RWPE1 (cell line): ENCODE results near the gene EIF4G2.

Source experiments
- CTCF ChIA-PET: fragments of 350-600 bp; sonication (Branson Sonifier 250); formaldehyde crosslinking; extraction: SDS; loops from one replicate; lab custom pipeline; 2021; lab: Yijun Ruan, JAX
- POLR2A ChIA-PET: fragments of 400-600 bp; formaldehyde crosslinking; extraction: SDS; loops from one replicate; lab custom pipeline; 2020; ENCODE audit warnings: antibody characterized with exemption; ENCODE audit not compliant: low non-redundant PET; lab: Yijun Ruan, JAX
- DNase-seq: peaks from one replicate; pipeline ENCODE4 v3.0.0; 2012; ENCODE audit warnings: low spot score
- H3K27ac ChIP-seq: fragments of 450-650 bp; 2 replicates; pipeline ENCODE4 v1.5.1; 2017
- TF ChIP-seq, protein P1 (sequence below): fragments of 450-650 bp; conservative IDR thresholded peaks from 2 replicates; pipeline ENCODE4 v1.5.1; 2017; ENCODE audit warnings: low read depth, mild to moderate bottlenecking

Gene EIF4G2

DNA sequence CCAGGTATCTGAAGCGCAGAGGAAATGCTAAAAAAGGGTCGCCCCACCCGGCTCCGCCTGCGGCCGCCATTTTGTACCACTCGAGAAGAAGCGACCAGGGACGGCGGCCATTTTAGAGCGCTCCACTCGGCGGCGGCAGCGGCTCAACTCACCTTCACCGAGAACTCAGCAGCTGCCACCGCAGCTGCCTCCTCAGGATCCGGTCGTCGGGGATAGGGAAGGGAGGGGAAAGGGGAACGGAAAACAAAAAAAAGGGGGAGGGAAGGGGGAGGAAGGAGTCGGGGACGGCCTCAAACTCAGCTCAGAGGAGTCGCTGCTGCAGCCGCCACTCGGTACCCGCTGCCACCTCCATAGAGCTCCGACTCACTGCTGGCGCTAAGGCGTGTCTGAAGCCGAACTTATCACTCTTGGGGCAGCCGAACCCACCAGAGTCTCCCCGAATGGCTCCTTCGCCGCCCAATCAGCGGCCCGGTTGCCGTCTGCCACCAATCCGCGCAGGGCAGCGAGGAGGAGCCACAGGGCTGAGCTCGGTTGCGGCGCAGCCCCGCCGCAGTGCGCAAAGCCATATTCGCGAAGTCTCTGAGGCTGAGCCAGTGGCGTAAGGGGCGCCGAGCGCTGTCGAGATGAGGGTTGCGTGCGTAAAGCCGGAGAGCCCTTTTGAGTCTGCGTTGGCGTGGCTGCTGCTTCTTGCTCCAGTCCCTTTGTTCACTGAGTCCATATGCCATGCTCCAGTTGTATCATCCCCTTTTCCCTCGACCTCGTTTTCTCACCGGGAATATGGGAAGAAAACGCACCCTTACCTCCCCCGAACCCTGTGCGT, at the start of gene EIF4G2:
Gene EIF4G2, minus strand, starts transcription at position 374 of the 820 bp plus-strand sequence.
- ChIA-PET CTCF (interaction anchor here (0.6 to 0.8 kb wide), 5 partner anchors 100 to 1041 kb away, joined by 3 read pairs; no protein-coding TSS in a partner anchor), POLR2A (interaction anchor here (0.6 to 1.8 kb wide), 15 partner anchors 11 to 397 kb away, joined by 3 to 24 read pairs (median 7); partner anchors contain the start of gene ZBED5)
- DNase-seq, result peak; percentile 99

DNA sequence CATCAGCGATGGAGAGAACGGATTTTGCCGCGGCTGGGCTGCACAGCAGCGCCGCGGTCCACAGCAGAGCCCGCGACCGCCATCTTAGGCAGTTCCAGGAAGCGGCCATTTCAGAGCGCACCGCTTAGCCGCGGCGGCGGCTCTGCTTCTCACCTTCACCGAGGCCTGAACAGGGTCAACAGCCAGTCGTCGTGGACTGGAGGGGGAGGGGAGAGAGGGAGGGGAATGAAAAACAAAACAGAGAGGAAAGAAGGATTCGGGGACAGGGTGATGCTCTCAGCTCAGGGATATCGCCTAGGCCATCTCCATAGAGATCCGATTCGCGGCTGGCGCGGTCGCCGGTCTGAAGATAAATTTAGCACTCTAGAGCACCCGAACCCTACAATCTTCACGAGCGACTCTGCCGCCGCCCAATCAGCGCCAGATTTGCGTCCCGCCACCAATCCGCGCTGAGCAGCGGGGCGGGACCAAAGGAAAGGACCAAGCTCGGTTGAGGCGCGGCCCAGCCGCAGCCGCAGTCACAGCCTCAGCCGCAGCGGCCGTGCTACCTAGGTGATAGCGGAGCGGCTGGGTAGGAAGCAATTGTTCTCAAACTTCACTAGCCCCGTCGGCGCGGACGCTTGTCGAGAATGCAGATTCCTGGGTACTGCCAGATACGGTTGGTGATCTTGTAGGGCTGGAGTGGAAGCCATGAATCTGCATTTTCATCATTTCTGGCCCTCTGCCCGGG, 49.1 kb upstream of the EIF4G2 start, which contains the start of gene ZBED5:
Gene ZBED5, minus strand, starts transcription at position 345 of the 730 bp plus-strand sequence. CDS start 3,108 bp downstream, outside the sequence.
- DNase-seq, result peak; percentile 96
- CTCF ChIA-PET, result interaction anchor here (0.6 to 1.6 kb wide), 3 partner anchors 38 to 180 kb away, joined by 3 to 4 read pairs (median 4); no protein-coding TSS in a partner anchor
- POLR2A ChIA-PET, result interaction anchor here (0.5 to 2.5 kb wide), 7 partner anchors 41 to 85 kb away, joined by 3 to 24 read pairs (median 4); partner anchors contain the start of gene EIF4G2
- peak within 1 kb of the TSS; percentile 100 for H3K27ac ChIP-seq
- TF ChIP-seq, protein P1, sequence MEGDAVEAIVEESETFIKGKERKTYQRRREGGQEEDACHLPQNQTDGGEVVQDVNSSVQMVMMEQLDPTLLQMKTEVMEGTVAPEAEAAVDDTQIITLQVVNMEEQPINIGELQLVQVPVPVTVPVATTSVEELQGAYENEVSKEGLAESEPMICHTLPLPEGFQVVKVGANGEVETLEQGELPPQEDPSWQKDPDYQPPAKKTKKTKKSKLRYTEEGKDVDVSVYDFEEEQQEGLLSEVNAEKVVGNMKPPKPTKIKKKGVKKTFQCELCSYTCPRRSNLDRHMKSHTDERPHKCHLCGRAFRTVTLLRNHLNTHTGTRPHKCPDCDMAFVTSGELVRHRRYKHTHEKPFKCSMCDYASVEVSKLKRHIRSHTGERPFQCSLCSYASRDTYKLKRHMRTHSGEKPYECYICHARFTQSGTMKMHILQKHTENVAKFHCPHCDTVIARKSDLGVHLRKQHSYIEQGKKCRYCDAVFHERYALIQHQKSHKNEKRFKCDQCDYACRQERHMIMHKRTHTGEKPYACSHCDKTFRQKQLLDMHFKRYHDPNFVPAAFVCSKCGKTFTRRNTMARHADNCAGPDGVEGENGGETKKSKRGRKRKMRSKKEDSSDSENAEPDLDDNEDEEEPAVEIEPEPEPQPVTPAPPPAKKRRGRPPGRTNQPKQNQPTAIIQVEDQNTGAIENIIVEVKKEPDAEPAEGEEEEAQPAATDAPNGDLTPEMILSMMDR, result no peak

More for the DNA sequence above, at the start of gene EIF4G2:
- TF ChIP-seq, protein P1, result no peak
- peak within 1 kb of the TSS; percentile 96 for H3K27ac ChIP-seq

GRCh38 chr11:10857459-10857708, 48.7 kb upstream of the EIF4G2 start:
- CTCF ChIA-PET, result interaction anchor here (1.6 kb wide), 1 partner anchor 50 kb away, joined by 4 read pairs; no protein-coding TSS in a partner anchor
- H3K27ac ChIP-seq, result peak overlapping the region; percentile 100
- DNase-seq, result no peak
- POLR2A ChIA-PET, result interaction anchor here (0.5 to 2.5 kb wide), 4 partner anchors 42 to 86 kb away, joined by 3 to 24 read pairs (median 7); partner anchors contain the start of gene EIF4G2
- TF ChIP-seq, protein P1, result no peak

GRCh38 chr11:10856689-10857458, 48.1 kb upstream of the EIF4G2 start:
- H3K27ac ChIP-seq, result peak overlapping the region; percentile 100
- TF ChIP-seq, protein P1, result no peak
- POLR2A ChIA-PET, result interaction anchor here (2.5 kb wide), 1 partner anchor 48 kb away, joined by 24 read pairs; the partner anchor contains the start of gene EIF4G2
- CTCF ChIA-PET, result interaction anchor here (0.6 to 1.6 kb wide), 2 partner anchors 50 to 74 kb away, joined by 4 read pairs; no protein-coding TSS in a partner anchor
- DNase-seq, result peak; percentile 22

DNA sequence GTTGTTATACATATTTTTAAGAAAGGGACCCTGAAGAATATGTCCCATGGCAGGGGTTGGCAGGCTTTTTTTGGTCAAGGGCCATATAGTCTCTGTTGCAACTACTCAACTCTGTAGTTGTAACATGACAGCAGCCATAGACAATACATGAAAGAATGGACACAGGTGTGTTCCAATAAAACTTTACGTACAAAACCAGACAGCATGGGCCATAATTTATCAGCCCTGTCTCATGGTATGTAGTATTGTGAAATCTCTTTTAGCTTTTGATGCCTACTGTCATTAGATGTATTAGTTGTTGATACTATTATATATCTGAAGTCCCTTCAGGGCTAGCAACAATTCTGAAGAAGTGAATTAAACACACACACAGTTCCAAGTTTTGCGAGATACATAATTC, 46.6 kb upstream of the EIF4G2 start:
- TF ChIP-seq, protein P1, result no peak
- POLR2A ChIA-PET, result interaction anchor here (0.7 kb wide), 1 partner anchor 47 kb away, joined by 7 read pairs; the partner anchor contains the start of gene EIF4G2
- no peak overlapping the region for H3K27ac ChIP-seq
- CTCF ChIA-PET, result no interaction called here
- no peak for DNase-seq
